Measurements from ENCODE around the gene CRYGN. TPM values are rescaled to one million over a fixed set of nuclear protein-coding genes. Genes with fewer than 3 reads are reported as not detected.

CRYGN gene
- total RNA-seq, 2 donors from 2014 or later: 0.35 TPM; not detected in 1

DNA sequence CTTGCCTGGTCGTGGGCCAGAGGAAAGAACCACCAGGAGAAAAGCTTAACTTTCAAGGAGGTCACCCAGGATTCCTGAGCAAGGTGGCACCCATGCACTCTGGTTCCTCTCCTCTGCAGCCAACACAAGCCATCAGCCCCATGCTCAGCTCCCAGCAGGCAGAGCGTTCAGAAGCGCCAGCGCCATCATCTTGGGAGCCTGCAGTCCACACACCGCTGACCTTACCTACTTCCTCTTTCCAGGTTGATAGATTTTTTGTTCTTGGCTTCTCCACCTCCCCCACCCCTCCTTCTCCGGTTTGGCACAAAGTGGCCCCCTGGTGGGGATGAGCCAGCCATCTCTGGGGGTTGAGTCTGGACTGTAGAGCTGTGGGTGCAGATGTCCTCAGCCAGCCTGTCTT is 28.4 kb downstream of the CRYGN start:
- H3K27ac ChIP-seq: no peak overlapping the region

DNA sequence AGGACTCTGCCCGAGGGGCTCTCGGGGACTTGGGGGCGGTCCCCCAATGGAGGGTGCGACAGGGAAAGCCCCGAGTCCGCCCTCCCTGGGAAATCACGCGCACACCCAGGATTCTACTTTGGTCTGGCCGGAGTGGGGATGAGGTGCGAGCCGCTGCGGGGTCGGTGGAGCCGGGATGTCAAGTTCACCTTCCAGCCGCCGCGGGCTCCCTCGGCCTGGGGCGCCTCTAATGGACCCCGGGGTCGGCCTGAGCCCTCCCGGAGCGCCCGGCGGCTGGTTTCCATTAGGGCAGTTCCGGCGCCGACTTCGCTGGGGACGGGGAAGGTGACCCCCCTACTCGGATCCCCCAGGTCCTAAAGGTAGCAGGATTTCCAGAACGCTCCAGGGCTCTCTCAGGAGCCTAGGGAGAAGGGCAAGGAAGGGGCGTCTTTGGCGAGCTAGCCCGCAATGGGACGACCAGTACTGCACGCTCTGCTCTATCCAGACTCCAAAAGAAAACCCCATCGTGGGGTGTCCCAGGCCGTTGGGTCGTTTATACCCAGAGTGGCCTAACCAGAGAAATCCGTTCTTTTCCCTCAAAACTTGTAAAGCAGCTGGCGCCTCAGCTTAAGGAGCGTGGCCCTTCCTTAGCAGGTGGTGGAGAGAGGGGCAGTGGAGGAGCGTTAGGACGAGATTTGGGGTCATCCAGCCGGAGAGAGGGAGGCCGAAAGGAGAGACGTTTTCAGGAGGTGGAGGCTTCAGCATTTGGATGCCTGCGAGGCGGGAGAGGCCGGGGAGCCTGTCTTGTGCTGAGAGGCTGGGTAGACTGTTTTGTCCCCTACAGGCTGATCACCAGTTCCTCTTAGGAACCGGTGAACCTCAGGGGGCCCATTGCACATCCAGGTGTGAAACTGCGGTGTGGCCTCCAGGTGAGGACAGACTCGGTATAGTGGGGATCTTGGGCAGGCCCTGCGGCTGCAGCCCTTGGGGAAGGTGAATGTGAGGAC is 29.2 kb downstream of the CRYGN start:
- H3K4me3 ChIP-seq: peak overlapping the region; percentile 70
- ATAC-seq (ENCODE audit: insufficient number of reproducible peaks, low FRiP score, low read depth) (no peak), DNase-seq (ENCODE audit: low spot score) (no peak)
- no peaks in the 10 kb centered on the region for H3K36me3 ChIP-seq
- no peak for TF ChIP-seq CTCF (IDR thresholded peaks at IDR 0.05)
- peaks cover 11 to 24% of the 10 kb centered on the region in 2 donors for H3K4me1 ChIP-seq (ENCODE audit: control insufficient read depth in 1 of 2, low read depth in 2 of 2)
- H3K27me3 ChIP-seq (replicated peaks; ENCODE audit: insufficient read depth): peaks cover 20% of the 10 kb centered on the region
- no peak overlapping the region for H3K27ac ChIP-seq
- H3K9me3 ChIP-seq: no peaks in the 10 kb centered on the region

More for the DNA sequence above, 28.4 kb downstream of the CRYGN start:
- no peaks in the 10 kb centered on the region for H3K36me3 ChIP-seq
- H3K4me3 ChIP-seq: no peak overlapping the region
- DNase-seq (ENCODE audit: low spot score): no peak
- no peak for TF ChIP-seq CTCF (IDR thresholded peaks at IDR 0.05)
- H3K9me3 ChIP-seq: no peaks in the 10 kb centered on the region
- H3K4me1 ChIP-seq (ENCODE audit: control insufficient read depth in 1 of 2, low read depth in 2 of 2): peaks cover 11 to 24% of the 10 kb centered on the region in 2 donors
- no peak for ATAC-seq (ENCODE audit: insufficient number of reproducible peaks, low FRiP score, low read depth)
- peaks cover 20% of the 10 kb centered on the region for H3K27me3 ChIP-seq (replicated peaks; ENCODE audit: insufficient read depth)

GRCh38 chr7:151409667-151410404 is 30.1 kb downstream of the CRYGN start, which contains the start of gene WDR86:
TSS of gene WDR86 (minus strand) at chr7:151410038. CDS start at chr7:151409589, 449 bp downstream.
- TF ChIP-seq CTCF (IDR thresholded peaks at IDR 0.05): no peak
- Histone ChIP-seq H3K27me3 (replicated peaks; ENCODE audit: insufficient read depth) (peaks cover 20% of the 10 kb centered on the region), H3K36me3 (no peaks in the 10 kb centered on the region), H3K27ac (no peak within 1 kb of the TSS), H3K9me3 (no peaks in the 10 kb centered on the region), H3K4me3 (peak within 1 kb of the TSS; percentile 70), H3K4me1 (ENCODE audit: control insufficient read depth in 1 of 2, low read depth in 2 of 2) (peaks cover 12 to 31% of the 10 kb centered on the region in 2 donors)
- DNase-seq (ENCODE audit: low spot score) (no peak), ATAC-seq (ENCODE audit: insufficient number of reproducible peaks, low FRiP score, low read depth) (no peak)

DNA sequence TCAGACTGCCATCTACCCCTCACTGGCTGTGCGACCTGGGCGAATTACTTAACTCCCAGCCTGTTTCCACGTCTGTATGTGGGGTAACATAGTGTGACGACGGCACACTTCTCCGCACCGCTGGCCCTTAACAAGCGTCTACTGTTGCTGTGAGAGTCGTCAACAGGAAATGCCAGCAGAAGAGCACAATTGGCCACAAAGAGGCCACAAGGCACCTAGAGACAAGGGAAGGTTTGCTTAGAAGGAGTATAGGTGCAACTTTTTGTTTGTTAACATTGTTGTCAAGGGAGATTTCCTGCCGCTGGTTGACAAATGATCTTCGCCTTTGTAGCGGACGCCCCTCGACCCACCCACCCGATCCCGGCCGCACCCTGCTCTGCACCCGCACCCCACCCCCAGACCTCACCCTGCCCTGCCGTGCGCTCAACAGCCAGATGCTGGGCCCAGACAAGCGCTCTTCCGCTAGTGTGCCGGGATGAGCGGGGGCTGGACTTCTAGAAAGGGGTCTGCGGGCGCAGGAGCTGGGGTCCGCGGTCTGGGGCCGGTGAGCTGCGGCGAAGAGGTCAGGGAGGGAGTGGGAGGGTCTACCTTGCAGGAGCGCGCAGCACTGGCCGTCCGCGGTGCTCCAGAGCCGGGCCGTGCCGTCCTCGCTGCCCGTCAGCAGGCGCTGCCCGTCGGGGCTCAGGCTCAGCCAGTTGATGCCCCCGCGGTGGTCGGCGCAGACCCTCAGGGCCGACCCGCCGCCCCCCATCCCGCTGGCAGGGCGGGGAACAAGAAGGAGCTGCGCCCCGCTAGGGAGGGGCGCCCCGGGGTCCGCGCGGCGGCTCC is 30.9 kb downstream of the CRYGN start:
- Histone ChIP-seq H3K4me3 (peak overlapping the region; percentile 70), H3K27me3 (replicated peaks; ENCODE audit: insufficient read depth) (peaks cover 20% of the 10 kb centered on the region), H3K36me3 (no peaks in the 10 kb centered on the region), H3K9me3 (no peaks in the 10 kb centered on the region), H3K27ac (no peak overlapping the region), H3K4me1 (ENCODE audit: control insufficient read depth in 1 of 2, low read depth in 2 of 2) (peaks cover 20 to 39% of the 10 kb centered on the region in 2 donors)
- ATAC-seq (ENCODE audit: insufficient number of reproducible peaks, low FRiP score, low read depth) (no peak), DNase-seq (ENCODE audit: low spot score) (no peak)
- TF ChIP-seq CTCF (IDR thresholded peaks at IDR 0.05): no peak

Measured in thoracic aorta (tissue), 2 donors.